HepG2 (cell line): ENCODE measurements around the gene WTAP. TPM values are rescaled to one million over a fixed set of nuclear protein-coding genes. Genes with fewer than 3 reads are reported as not detected.

Experiments used
- ATF1 ChIP-seq: IDR thresholded peaks from 2 replicates; pipeline ENCODE4 v1.6.1; 2016; ENCODE audit warnings: mild to moderate bottlenecking, control low read depth
- CEBPG ChIP-seq: IDR thresholded peaks from 2 replicates; pipeline ENCODE4 v1.6.1; 2016
- HES4 ChIP-seq: sonication (generic); formaldehyde crosslinking; IDR thresholded peaks from 2 replicates; pipeline ENCODE4 v1.9.0; 2021; ENCODE audit warnings: mild to moderate bottlenecking, missing genetic modification reagents, borderline replicate concordance
- ISL2 ChIP-seq: sonication (generic); formaldehyde crosslinking; IDR thresholded peaks from 2 replicates; pipeline ENCODE4 v1.5.0; 2020; ENCODE audit warnings: missing genetic modification reagents
- JDP2 ChIP-seq: sonication (generic); formaldehyde crosslinking; IDR thresholded peaks from 2 replicates; pipeline ENCODE4 v1.8.1; 2022; ENCODE audit warnings: missing genetic modification reagents, borderline replicate concordance
- MED1 ChIP-seq: sonication (generic); formaldehyde crosslinking; IDR thresholded peaks from 2 replicates; pipeline ENCODE4 v1.4.0; 2020; ENCODE audit warnings: missing genetic modification reagents
- NAIF1 ChIP-seq: sonication (generic); formaldehyde crosslinking; IDR thresholded peaks from 2 replicates; pipeline ENCODE4 v1.5.0; 2020; ENCODE audit warnings: mild to moderate bottlenecking, missing genetic modification reagents, borderline replicate concordance
- NR2F2 ChIP-seq: IDR thresholded peaks from 2 replicates; pipeline ENCODE4 v1.6.1; 2012; ENCODE audit warnings: low read depth, inconsistent platforms, borderline replicate concordance
- PAX8 ChIP-seq: sonication (generic); formaldehyde crosslinking; IDR thresholded peaks from 2 replicates; pipeline ENCODE4 v1.8.0; 2022; ENCODE audit warnings: mild to moderate bottlenecking, missing genetic modification reagents, borderline replicate concordance
- PRMT3 ChIP-seq: sonication (generic); formaldehyde crosslinking; IDR thresholded peaks from 2 replicates; pipeline ENCODE4 v1.8.1; 2022; ENCODE audit warnings: low read depth, mild to moderate bottlenecking, moderate library complexity, missing genetic modification reagents, borderline replicate concordance
- TSC22D2 ChIP-seq: sonication (generic); formaldehyde crosslinking; IDR thresholded peaks from 2 replicates; pipeline ENCODE4 v1.5.1; 2020; ENCODE audit warnings: missing genetic modification reagents, mild to moderate bottlenecking, borderline replicate concordance
- ZBTB21 ChIP-seq: sonication (generic); formaldehyde crosslinking; IDR thresholded peaks from 2 replicates; pipeline ENCODE4 v1.4.0; 2020; ENCODE audit warnings: missing genetic modification reagents
- ZNF207 ChIP-seq: fragments of 450-650 bp; IDR thresholded peaks from 2 replicates; pipeline ENCODE4 v1.6.1; 2016; ENCODE audit warnings: antibody characterized with exemption, borderline replicate concordance
- ZNF24 ChIP-seq: fragments of 450-650 bp; IDR thresholded peaks from 2 replicates; pipeline ENCODE4 v1.6.1; 2017; ENCODE audit warnings: antibody characterized with exemption, mild to moderate bottlenecking
- ZNF282 ChIP-seq: fragments of 450-650 bp; IDR thresholded peaks from 2 replicates; pipeline ENCODE4 v1.6.1; 2018; ENCODE audit not compliant: partially characterized antibody
- ZNF331 ChIP-seq: sonication (generic); formaldehyde crosslinking; IDR thresholded peaks from 2 replicates; pipeline ENCODE4 v1.4.0; 2020; ENCODE audit warnings: missing genetic modification reagents
- ZNF44 ChIP-seq: sonication (generic); formaldehyde crosslinking; IDR thresholded peaks from 2 replicates; pipeline ENCODE4 v1.5.1; 2020; ENCODE audit warnings: mild to moderate bottlenecking, missing genetic modification reagents
- ZNF567 ChIP-seq: sonication (generic); formaldehyde crosslinking; IDR thresholded peaks from 2 replicates; pipeline ENCODE4 v1.8.1; 2023; ENCODE audit warnings: mild to moderate bottlenecking, missing genetic modification reagents, borderline replicate concordance
- polyA plus RNA-seq, 8 experiments: library from polyadenylated mRNA; depleted of rRNA in 3 of 8; stranded (reverse) in 7 of 8; unstranded in 1 of 8; fragments of >200 nt; fragmentation: Illumina TruSeq in 4 of 8; extraction: Trizol in 4 of 8; gene quantifications; 2 replicates each; pipeline versions ENCODE4 v1.2.1 to v1.2.3, GENCODE V29; 2011 to 2016; ENCODE audit warnings: low read depth in 4 of 8, missing spikeins in 1 of 8, mixed read lengths in 1 of 8; ENCODE audit not compliant: insufficient read depth in 1 of 8
- total RNA-seq, 5 experiments: library from RNA; depleted of rRNA; stranded (reverse); fragments of >200 nt; fragmentation: Illumina TruSeq; extraction: Trizol; gene quantifications; 2 replicates each; pipeline ENCODE4 v1.2.3, GENCODE V29; 2016; ENCODE audit warnings: low read depth in 1 of 5
- TF ChIP-seq, protein P1 (sequence below): sonication (generic); formaldehyde crosslinking; IDR thresholded peaks from 2 replicates; pipeline ENCODE4 v1.4.0; 2020; ENCODE audit warnings: missing genetic modification reagents, mild to moderate bottlenecking, borderline replicate concordance
- TF ChIP-seq, protein P2 (sequence below): IDR thresholded peaks from 2 replicates; pipeline ENCODE4 v1.6.1; 2016; ENCODE audit warnings: control low read depth
- TF ChIP-seq, protein P3 (sequence below): sonication (generic); formaldehyde crosslinking; IDR thresholded peaks from 2 replicates; pipeline ENCODE4 v1.8.0; 2022; ENCODE audit warnings: missing genetic modification reagents, mild to moderate bottlenecking, borderline replicate concordance

WTAP gene
- total and polyA plus RNA-seq, 2 of the 13 experiments (the other 11 are each of a cell fraction or from before 2014, with no cell fraction given), result 31.6 to 167 TPM

DNA sequence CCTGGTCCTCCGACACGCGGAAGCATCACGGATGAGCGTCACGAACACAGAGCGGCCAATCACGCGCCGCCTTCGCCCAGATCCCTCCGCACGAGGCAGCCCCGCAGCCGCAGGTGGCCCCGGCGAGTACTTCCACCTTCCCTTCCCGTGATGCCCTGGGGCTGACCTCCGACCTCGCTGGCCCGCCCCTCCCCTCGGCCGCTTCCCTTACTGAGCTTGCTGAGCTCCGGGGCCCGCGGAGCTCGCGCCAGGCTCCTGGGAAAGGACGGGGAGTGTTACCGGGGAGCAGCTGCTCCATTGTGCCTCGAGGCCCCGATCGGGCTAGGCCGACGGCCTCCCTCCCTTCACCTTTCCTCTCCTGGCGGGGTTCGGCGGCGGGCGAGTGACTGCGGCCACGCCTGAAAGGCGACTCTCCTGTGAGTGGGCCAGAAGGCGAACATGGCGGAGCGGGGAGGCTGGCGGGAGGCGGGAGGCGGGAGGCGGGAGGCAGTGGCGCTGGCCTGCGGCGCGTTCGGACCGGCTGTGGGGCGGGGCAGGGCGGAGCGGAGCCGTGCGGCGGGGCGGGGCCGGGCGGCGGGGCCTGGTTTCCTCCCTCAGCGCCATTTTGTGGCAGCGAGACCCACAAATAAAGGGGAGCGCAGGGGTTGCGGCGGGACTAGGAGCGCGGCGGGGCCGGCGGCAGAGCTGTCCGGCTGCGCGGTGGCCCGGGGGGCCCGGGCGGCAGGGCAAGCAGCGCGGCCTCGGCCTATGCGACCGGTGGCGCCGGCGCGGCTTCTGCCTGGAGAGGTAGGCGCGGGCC lies at the start of gene WTAP (continued):
- TF ChIP-seq, protein P1, sequence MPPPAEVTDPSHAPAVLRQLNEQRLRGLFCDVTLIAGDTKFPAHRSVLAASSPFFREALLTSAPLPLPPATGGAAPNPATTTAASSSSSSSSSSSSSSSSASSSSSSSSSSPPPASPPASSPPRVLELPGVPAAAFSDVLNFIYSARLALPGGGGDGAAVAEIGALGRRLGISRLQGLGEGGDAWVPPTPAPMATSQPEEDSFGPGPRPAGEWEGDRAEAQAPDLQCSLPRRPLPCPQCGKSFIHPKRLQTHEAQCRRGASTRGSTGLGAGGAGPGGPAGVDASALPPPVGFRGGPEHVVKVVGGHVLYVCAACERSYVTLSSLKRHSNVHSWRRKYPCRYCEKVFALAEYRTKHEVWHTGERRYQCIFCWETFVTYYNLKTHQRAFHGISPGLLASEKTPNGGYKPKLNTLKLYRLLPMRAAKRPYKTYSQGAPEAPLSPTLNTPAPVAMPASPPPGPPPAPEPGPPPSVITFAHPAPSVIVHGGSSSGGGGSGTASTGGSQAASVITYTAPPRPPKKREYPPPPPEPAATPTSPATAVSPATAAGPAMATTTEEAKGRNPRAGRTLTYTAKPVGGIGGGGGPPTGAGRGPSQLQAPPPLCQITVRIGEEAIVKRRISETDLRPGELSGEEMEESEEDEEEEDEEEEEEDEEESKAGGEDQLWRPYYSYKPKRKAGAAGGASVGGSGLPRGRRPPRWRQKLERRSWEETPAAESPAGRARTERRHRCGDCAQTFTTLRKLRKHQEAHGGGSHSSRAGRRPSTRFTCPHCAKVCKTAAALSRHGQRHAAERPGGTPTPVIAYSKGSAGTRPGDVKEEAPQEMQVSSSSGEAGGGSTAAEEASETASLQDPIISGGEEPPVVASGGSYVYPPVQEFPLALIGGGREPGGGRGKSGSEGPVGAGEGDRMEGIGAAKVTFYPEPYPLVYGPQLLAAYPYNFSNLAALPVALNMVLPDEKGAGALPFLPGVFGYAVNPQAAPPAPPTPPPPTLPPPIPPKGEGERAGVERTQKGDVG (CRISPR knock-in tag), result peak; percentile 99
- TF ChIP-seq MED1 (CRISPR knock-in tag), result peak; percentile 95
- TF ChIP-seq TSC22D2 (CRISPR knock-in tag), result peak; percentile 97; the same call in 1 of the 2 replicates
- TF ChIP-seq PAX8 (CRISPR knock-in tag), result peak; percentile 92; the same call in 1 of the 2 replicates
- TF ChIP-seq ZNF567, result peak; percentile 99
- TF ChIP-seq, protein P2, sequence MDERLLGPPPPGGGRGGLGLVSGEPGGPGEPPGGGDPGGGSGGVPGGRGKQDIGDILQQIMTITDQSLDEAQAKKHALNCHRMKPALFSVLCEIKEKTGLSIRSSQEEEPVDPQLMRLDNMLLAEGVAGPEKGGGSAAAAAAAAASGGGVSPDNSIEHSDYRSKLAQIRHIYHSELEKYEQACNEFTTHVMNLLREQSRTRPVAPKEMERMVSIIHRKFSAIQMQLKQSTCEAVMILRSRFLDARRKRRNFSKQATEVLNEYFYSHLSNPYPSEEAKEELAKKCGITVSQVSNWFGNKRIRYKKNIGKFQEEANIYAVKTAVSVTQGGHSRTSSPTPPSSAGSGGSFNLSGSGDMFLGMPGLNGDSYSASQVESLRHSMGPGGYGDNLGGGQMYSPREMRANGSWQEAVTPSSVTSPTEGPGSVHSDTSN (CRISPR knock-in tag), result no peak
- TF ChIP-seq, protein P3, sequence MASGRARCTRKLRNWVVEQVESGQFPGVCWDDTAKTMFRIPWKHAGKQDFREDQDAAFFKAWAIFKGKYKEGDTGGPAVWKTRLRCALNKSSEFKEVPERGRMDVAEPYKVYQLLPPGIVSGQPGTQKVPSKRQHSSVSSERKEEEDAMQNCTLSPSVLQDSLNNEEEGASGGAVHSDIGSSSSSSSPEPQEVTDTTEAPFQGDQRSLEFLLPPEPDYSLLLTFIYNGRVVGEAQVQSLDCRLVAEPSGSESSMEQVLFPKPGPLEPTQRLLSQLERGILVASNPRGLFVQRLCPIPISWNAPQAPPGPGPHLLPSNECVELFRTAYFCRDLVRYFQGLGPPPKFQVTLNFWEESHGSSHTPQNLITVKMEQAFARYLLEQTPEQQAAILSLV (CRISPR knock-in tag), result peak; percentile 100
- TF ChIP-seq HES4, result peak; percentile 99
- TF ChIP-seq ATF1, result peak; percentile 91
- peak; percentile 35; the same call in 1 of the 2 replicates for TF ChIP-seq CEBPG (CRISPR knock-in tag)
- TF ChIP-seq ISL2 (CRISPR knock-in tag), result peak; percentile 91
- TF ChIP-seq ZNF24, result peak; percentile 68; the same call in 1 of the 2 replicates
- TF ChIP-seq ZNF331 (CRISPR knock-in tag), result peak; percentile 96
- TF ChIP-seq PRMT3 (CRISPR knock-in tag), result peak; percentile 90; the same call in 1 of the 2 replicates
- peak; percentile 100 for TF ChIP-seq ZNF44
- 0 out of 2 replicates have a peak, but pooled peaks have one; percentile 33 for TF ChIP-seq ZBTB21 (CRISPR knock-in tag)
- TF ChIP-seq NAIF1 (CRISPR knock-in tag), result peak; percentile 95
- TF ChIP-seq JDP2, result peak; percentile 39; the same call in 1 of the 2 replicates
- TF ChIP-seq NR2F2, result 0 out of 2 replicates have a peak, but pooled peaks have one; percentile 15
- no peak for TF ChIP-seq ZNF282
- TF ChIP-seq ZNF207, result no peak
